Muscle of arm (tissue), 12 donors: ENCODE measurements around the gene ADGRD2. TPM values are rescaled to one million over a fixed set of nuclear protein-coding genes. Genes with fewer than 3 reads are reported as not detected.

Source experiments
- DNase-seq: peaks from one replicate; pipeline ENCODE4 v3.0.0-alpha.2; 2013
- polyA plus RNA-seq, 12 donors: library from polyadenylated mRNA; unstranded; fragments of 120-200 nt; gene quantifications; one replicate each; pipeline ENCODE4 v1.2.1, GENCODE V29; 2013; ENCODE audit not compliant: insufficient read length in 12 of 12

The ADGRD2 gene
- polyA plus RNA-seq, 12 donors: 0.14 to 0.47 (median 0.23) TPM; not detected in 8

- DNase-seq: no peak
Observed at GRCh38 chr9:124438091-124438490, 12.2 kb upstream of the ADGRD2 start.

- no peak for DNase-seq
Observed at GRCh38 chr9:124439086-124439485, 11.2 kb upstream of the ADGRD2 start.

DNA sequence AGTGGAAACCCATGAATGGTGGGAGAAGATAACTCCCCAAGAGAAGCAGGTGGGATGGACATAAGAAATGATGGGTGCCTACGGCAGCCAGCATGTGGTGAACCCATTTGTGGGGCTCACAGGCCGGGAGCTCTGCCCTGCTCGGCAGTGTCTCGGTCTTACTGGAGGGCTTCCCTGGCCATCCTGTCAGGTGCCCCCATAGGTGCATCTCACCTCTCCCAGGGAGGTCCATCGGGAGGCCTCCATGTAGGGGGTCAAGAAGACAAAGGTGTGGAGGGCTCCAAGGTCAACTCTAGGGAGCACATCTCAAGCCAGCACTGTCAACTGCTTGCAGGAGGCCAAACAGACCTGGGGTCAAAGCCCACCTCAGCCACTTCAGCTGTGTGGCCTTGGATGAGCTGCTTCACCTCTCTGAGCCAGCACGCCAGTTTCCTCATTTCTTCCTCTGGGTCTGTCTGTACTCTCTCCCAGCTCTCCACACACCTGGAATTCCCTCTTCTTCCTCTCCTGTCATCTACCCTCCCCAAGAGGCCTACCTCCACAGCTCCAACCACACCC lies 10.5 kb upstream of the ADGRD2 start:
- DNase-seq: no peak

DNA sequence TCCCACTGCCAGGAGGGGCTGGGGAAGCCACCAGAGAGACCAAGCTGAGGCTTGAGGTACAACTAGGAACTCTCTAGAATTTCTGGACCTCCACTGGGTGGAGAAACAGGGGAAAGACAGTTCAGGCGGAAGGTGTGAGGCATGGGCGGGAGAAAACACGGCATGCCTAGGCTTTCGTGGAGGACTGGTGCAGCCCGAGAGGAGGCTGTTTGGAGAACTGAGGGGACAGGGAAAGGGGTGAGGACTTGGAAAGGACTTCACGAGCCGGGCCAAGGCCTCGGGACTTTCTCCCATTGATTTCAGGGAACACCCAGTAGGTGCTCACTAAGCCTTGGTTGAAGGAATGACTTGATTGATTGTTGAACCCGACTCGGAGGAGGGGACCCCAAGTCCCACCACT lies 9.5 kb upstream of the ADGRD2 start:
- DNase-seq: no peak

DNA sequence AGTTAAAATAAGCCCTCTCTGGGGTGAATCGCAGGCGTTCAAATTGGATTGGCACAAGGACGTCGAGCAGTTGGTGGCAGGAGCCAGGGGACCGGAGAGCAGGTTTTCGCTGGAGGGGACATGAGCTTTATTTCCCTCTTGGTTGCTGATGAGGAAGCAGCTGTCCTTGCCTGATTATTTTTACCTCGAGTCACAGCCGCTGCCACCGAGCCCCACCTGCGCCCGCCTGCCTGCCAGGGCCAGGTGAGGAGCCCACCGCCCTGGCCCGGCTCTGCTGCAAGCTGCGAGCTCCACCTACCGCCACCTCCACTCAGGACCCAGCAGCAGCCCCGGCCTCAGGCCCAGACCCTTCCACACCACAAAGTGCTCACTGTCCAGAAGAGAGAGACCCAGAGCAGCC lies 9.0 kb upstream of the ADGRD2 start:
- DNase-seq: no peak

DNA sequence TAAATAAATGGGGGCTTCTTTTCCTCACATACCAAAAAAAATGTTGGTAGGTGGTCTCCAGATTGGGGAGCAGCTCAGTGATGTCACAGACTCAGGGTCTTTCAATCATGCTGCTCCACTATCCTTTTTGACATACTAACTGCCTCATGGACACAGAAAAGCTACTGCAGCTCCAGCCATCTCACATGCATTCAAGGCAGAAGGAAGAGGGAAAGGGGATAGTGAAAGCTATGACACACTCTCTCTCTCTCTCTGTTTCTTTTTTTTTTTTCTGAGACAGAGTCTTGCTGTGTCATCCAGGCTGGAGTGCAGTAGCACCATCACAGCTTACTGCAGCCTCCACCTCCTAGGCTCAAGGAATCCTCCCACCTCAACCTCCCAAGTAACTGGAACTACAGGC lies 7.9 kb upstream of the ADGRD2 start:
- DNase-seq: no peak

GRCh38 chr9:124442826-124443225 lies 7.4 kb upstream of the ADGRD2 start:
- no peak for DNase-seq

DNA sequence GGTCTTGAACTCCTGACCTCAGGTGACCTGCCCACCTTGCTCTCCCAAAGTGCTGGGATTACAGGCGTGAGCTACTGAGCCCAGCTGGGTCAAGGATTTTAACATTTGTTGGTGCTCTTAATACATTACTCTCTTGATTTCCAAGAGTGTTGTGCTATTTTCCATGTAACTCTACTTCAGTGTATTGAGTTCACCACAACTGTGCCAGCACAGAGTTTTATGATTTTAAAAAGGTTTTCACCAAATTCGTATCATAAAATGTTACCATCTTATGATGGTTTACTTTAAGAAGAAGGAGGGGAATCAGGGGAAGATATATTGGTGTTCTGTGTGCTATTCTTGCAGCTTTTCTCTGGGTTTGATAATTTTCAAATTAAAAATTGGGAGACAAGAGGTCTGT lies 6.6 kb upstream of the ADGRD2 start:
- no peak for DNase-seq

DNA sequence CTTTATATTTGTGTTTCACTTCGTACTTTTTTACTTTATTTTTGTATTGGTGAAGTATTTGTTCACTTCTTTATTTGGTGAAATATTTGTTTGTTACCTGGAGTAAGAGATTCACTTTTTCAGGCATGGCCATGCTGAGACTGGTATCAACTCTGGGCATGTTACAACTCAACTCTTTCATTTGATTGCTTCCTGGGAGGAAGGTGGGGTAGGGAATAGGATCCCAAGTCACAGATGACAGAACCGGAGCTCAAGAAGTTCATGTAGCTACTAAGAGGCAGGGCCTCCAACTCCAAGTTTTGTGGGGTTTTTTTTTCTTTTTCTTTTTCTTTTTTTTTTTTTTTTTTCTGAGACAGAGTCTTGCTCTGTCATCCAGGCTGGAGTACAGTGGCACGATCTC lies 6.1 kb upstream of the ADGRD2 start:
- no peak for DNase-seq

- no peak for DNase-seq
Observed at GRCh38 chr9:124447297-124447661, 3.0 kb upstream of the ADGRD2 start.

DNA sequence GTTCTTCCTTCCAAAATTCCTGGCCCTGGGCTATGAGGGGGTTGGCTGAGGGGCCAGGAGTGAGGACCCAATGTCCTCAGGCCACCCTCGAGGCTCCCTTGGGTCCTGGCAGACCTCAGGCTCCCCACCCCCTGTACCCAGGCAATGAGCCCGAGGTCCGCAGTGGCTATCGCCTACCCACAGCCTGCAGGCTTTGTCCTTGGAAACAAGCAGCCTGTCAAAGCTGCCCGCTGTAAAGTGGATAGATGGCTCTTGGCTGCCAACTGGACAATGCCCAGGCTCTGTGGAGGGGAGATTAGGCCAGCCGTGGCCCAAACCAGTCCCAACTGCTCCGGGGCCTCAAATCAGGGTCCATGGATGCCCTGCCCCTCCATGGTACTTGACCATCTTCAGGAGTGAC lies 2.2 kb upstream of the ADGRD2 start:
- no peak for DNase-seq

- no peak for DNase-seq
Observed at GRCh38 chr9:124449381-124450151, 685 bp upstream of the ADGRD2 start.

GRCh38 chr9:124450931-124451661 lies 845 bp downstream of the ADGRD2 start:
- DNase-seq: no peak

- no peak for DNase-seq
Observed at GRCh38 chr9:124452326-124452725, 2.1 kb downstream of the ADGRD2 start.

- no peak for DNase-seq
Observed at GRCh38 chr9:124452841-124453585, 2.8 kb downstream of the ADGRD2 start.

DNA sequence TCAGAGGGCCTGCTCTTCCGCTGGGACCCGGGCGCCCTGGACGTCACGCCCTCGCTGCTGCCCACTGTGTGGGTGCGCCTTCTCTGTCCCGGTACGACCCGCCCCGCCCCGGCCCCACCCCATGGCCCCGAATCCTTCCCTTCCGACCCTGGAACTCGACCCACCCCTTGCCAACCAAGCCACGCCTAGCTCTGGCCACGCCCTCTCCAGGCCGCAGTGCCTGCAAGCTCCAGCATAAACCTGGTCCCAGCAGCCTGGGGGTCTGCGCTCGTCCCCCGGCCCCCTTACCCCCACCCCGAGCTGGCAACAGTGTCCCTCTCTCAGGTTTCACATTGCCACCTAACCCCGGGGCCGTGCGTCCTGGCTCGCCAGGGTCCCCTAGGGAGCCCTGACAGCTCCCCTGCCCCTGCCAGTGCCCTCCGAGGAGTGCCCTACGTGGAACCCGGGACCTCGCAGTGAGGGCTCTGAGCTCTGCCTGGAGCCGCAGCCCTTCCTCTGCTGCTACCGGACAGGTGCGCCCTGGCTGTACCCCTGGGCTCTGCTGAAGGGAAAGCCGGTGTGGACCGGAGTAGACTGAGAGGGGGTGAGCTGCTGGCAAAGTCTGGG lies 3.4 kb downstream of the ADGRD2 start:
- DNase-seq: no peak

GRCh38 chr9:124454296-124454695 lies 4.0 kb downstream of the ADGRD2 start:
- DNase-seq: no peak

DNA sequence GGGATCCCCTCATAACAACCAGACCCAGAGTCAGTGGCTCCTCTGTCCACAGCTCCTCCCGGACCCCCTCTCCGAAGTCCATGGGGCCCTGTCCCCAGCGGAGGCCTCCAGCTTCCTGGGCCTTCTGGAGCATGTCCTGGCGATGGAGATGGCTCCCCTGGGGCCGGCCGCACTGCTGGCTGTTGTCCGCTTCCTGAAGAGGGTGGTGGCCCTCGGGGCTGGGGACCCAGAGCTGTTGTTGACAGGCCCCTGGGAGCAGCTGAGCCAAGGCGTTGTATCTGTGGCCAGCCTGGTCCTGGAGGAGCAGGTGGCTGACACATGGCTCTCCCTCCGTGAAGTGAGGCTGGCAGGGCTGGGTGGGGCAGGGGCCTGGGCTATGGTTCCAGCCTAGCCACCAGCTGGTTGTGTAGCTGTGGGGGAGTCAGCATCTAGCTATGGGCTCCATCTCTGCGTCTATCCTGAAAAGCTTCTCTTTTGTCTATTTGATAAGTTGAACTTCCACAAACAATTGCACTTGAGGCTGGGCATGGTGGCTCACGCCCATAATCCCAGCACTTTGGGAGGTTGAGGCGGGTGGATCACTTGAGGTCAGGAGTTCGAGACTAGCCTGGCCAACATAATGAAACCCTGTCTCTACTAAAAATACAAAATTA lies 4.7 kb downstream of the ADGRD2 start:
- DNase-seq: no peak

- no peak for DNase-seq
Observed at GRCh38 chr9:124455820-124456219, 5.6 kb downstream of the ADGRD2 start.

DNA sequence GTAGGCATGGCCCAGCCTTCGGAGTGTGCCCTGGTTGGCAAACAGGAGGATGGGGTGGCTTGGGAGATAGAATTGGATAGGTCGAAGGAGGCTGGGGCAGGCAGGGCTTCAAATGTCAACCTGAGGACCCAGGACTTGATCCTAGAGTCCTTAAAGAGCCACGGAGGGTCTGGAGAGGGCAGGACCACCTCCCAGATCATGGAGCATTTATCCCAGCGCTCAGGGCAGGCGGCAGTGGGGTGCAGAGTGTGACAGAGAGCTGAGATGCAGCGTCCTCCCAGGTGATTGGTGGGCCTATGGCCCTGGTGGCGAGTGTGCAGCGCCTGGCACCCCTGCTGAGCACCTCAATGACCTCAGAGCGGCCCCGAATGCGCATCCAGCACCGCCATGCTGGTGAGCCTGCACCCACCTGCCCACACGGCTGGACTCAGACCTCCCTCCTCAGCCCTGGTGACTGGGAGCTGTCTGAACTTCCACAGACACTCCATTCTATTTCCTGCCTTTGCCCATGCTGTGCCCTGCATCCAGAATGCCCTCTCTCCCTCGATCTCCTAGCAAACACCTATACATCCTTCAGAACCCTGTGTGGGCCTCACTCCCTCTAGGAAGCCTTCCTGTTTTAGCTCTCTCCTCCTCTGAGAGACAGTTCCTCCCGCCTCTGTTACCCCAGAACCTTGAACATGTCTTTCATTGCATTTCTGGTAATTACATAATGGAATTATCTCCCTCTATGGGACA lies 6.3 kb downstream of the ADGRD2 start:
- no peak for DNase-seq
